PC-9 (cell line): ENCODE data around the gene C2CD3. TPM values are rescaled to one million over a fixed set of nuclear protein-coding genes. Genes with fewer than 3 reads are reported as not detected.

Experiments
- BruUV-seq: library from RNA; stranded (reverse); fragments of 400-500 nt; replicated peaks from 2 replicates; lab custom pipeline; 2021; lab: Mats Ljungman, UMichigan
- CTCF ChIA-PET: fragments of 300-600 bp; sonication (Branson Sonifier 250); formaldehyde crosslinking; loops from one replicate; lab custom pipeline; 2022; ENCODE audit warnings: antibody characterized with exemption; lab: Charles Lee
- POLR2A ChIA-PET: fragments of 300-600 bp; sonication (Branson Sonifier 250); formaldehyde crosslinking; loops from one replicate; lab custom pipeline; 2022; ENCODE audit warnings: antibody characterized with exemption; ENCODE audit not compliant: unreplicated experiment; lab: Charles Lee
- DNase-seq, 2 experiments: peaks; one replicate each; pipeline versions ENCODE4 v3.0.0 to v3.0.0-alpha.2; 2015 to 2022; ENCODE audit warnings: mixed read lengths in 1 of 2
- H2AFZ ChIP-seq: fragments of 200-600 bp; sonication (generic); 2 replicates; pipeline ENCODE4 v1.8.1; 2017; ENCODE audit warnings: antibody characterized with exemption
- H3F3A ChIP-seq: fragments of 200-600 bp; sonication (generic); 2 replicates; pipeline ENCODE4 v1.8.1; 2017; ENCODE audit warnings: antibody characterized with exemption, mild to moderate bottlenecking, low read depth; ENCODE audit not compliant: insufficient read depth
- H3K27ac ChIP-seq: fragments of 200-600 bp; sonication (generic); 2 replicates; pipeline ENCODE4 v1.6.1; 2016; ENCODE audit warnings: mixed run types
- H3K27me3 ChIP-seq: fragments of 200-600 bp; sonication (generic); 2 replicates; pipeline ENCODE4 v1.6.1; 2016; ENCODE audit warnings: low read depth, mixed run types; ENCODE audit not compliant: insufficient read depth
- H3K36me3 ChIP-seq: fragments of 200-600 bp; sonication (generic); 2 replicates; pipeline ENCODE4 v1.6.1; 2016; ENCODE audit warnings: low read depth, mixed run types
- H3K4me1 ChIP-seq: fragments of 200-600 bp; sonication (generic); replicated peaks from 2 replicates; pipeline ENCODE4 v1.6.1; 2016; ENCODE audit warnings: mixed run types; ENCODE audit not compliant: insufficient read depth
- H3K4me2 ChIP-seq: fragments of 200-600 bp; sonication (generic); 2 replicates; pipeline ENCODE4 v1.6.1; 2017; ENCODE audit warnings: mixed run types
- H3K4me3 ChIP-seq: fragments of 200-600 bp; sonication (generic); 2 replicates; pipeline ENCODE4 v1.6.1; 2016; ENCODE audit warnings: mixed run types
- H3K79me2 ChIP-seq: fragments of 200-600 bp; sonication (generic); 2 replicates; pipeline ENCODE4 v1.6.1; 2017; ENCODE audit warnings: low read depth, mixed run types
- H3K9me2 ChIP-seq: fragments of 200-600 bp; sonication (generic); 2 replicates; pipeline ENCODE4 v1.8.1; 2017; ENCODE audit warnings: mild to moderate bottlenecking; ENCODE audit not compliant: insufficient read depth
- H3K9me3 ChIP-seq: fragments of 200-600 bp; sonication (generic); 2 replicates; pipeline ENCODE4 v1.8.1; 2016; ENCODE audit warnings: low read depth; ENCODE audit not compliant: insufficient read depth
- H4K20me1 ChIP-seq: fragments of 200-600 bp; sonication (generic); 2 replicates; pipeline ENCODE4 v1.8.1; 2017; ENCODE audit not compliant: insufficient read depth
- CTCF ChIP-seq: fragments of 200-600 bp; sonication (generic); conservative IDR thresholded peaks from 2 replicates; pipeline ENCODE4 v1.6.1; 2017; ENCODE audit warnings: mixed run types, antibody characterized with exemption, mild to moderate bottlenecking, moderate library complexity
- EZH2 ChIP-seq: fragments of 200-600 bp; sonication (generic); IDR thresholded peaks from 2 replicates; pipeline ENCODE4 v1.8.0; 2017; ENCODE audit warnings: antibody characterized with exemption, low read depth
- intact Hi-C: fragments of 100-400 bp; cut with micrococcal nuclease; formaldehyde crosslinking; loops from one replicate; pipeline ENCODE4 v1.10.0; 2022; ENCODE audit not compliant: unreplicated experiment
- total RNA-seq: library from RNA; stranded (reverse); gene quantifications from 2 replicates; pipeline ENCODE4 v1.2.3, GENCODE V29; 2021

Gene C2CD3
- total RNA-seq, 1 experiment from 2014 or later, result 50.0 TPM

GRCh38 chr11:74055938-74056337, 114.9 kb downstream of the C2CD3 start:
- Histone ChIP-seq H4K20me1 (no peaks in the 10 kb centered on the region), H3K4me2 (peak overlapping the region; percentile 57), H3F3A (peaks cover 6% of the 10 kb centered on the region; the same call in 1 of the 2 replicates), H3K4me3 (no peak overlapping the region), H2AFZ (no peak overlapping the region), H3K27me3 (no peaks in the 10 kb centered on the region), H3K9me2 (no peaks in the 10 kb centered on the region), H3K79me2 (no peaks in the 10 kb centered on the region), H3K36me3 (peaks cover 10% of the 10 kb centered on the region; the same call in 1 of the 2 replicates), H3K4me1 (peaks cover 33% of the 10 kb centered on the region), H3K27ac (peak overlapping the region; percentile 72), H3K9me3 (no peaks in the 10 kb centered on the region)
- intact Hi-C loops, result no loop called here
- ChIA-PET CTCF (interaction anchor here (0.9 kb wide), 1 partner anchor 73 kb away, joined by 3 read pairs; the partner anchor contains the start of gene UCP2), POLR2A (interaction anchor here (0.6 kb wide), 1 partner anchor 87 kb away, joined by 6 read pairs; no protein-coding TSS in a partner anchor)
- BruUV-seq, result no TSS peak
- TF ChIP-seq CTCF, result no peak
- TF ChIP-seq EZH2, result no peak
- peak in 1 of 2 experiments; percentile 84 for DNase-seq

- no peak overlapping the region for H3K4me3 ChIP-seq
- H3K27ac ChIP-seq, result no peak overlapping the region
- no TSS peak for BruUV-seq
- H3K9me2 ChIP-seq, result no peaks in the 10 kb centered on the region
- CTCF ChIA-PET, result no interaction called here
- H3K27me3 ChIP-seq, result no peaks in the 10 kb centered on the region
- no peaks in the 10 kb centered on the region for H3K9me3 ChIP-seq
- intact Hi-C loops, result no loop called here
- no peaks in the 10 kb centered on the region for H4K20me1 ChIP-seq
- TF ChIP-seq EZH2 (no peak), CTCF (no peak)
- peak in 1 of 2 experiments; percentile 48 for DNase-seq
- no peaks in the 10 kb centered on the region for H3F3A ChIP-seq
- peaks cover 6% of the 10 kb centered on the region for H3K4me1 ChIP-seq
- H3K36me3 ChIP-seq, result peaks cover 11% of the 10 kb centered on the region
- no peak overlapping the region for H3K4me2 ChIP-seq
- no peak overlapping the region for H2AFZ ChIP-seq
- POLR2A ChIA-PET, result no interaction called here
- no peaks in the 10 kb centered on the region for H3K79me2 ChIP-seq
Observed at GRCh38 chr11:74050465-74050864, 120.3 kb downstream of the C2CD3 start.

GRCh38 chr11:74048993-74049392, 121.8 kb downstream of the C2CD3 start:
- no peaks in the 10 kb centered on the region for H3K9me2 ChIP-seq
- H3K4me3 ChIP-seq, result no peak overlapping the region
- no peaks in the 10 kb centered on the region for H4K20me1 ChIP-seq
- no peaks in the 10 kb centered on the region for H3F3A ChIP-seq
- ChIA-PET CTCF (no interaction called here), POLR2A (interaction anchor here (0.6 kb wide), 1 partner anchor 405 kb away, joined by 3 read pairs; no protein-coding TSS in a partner anchor)
- no peaks in the 10 kb centered on the region for H3K79me2 ChIP-seq
- H3K27ac ChIP-seq, result no peak overlapping the region
- H3K9me3 ChIP-seq, result no peaks in the 10 kb centered on the region
- H2AFZ ChIP-seq, result no peak overlapping the region
- no peak for DNase-seq
- no peaks in the 10 kb centered on the region for H3K27me3 ChIP-seq
- BruUV-seq, result no TSS peak
- TF ChIP-seq EZH2 (no peak), CTCF (no peak)
- no peaks in the 10 kb centered on the region for H3K4me1 ChIP-seq
- intact Hi-C loops, result no loop called here
- no peak overlapping the region for H3K4me2 ChIP-seq
- H3K36me3 ChIP-seq, result peaks cover 11% of the 10 kb centered on the region
